Stimulated activated CD8-positive, alpha-beta memory T cell treated with anti-CD3 and anti-CD28 coated beads, Interleukin-2, amount 100 ng/mL, for 1 hour (primary cell): ENCODE measurements around the gene KIAA1217.

Experiments used
- DNase-seq, 2 donors: peaks; one replicate each; pipeline ENCODE4 v3.0.0-alpha.2; 2020; ENCODE audit warnings: low read depth in 2 of 2

KIAA1217 gene

DNA sequence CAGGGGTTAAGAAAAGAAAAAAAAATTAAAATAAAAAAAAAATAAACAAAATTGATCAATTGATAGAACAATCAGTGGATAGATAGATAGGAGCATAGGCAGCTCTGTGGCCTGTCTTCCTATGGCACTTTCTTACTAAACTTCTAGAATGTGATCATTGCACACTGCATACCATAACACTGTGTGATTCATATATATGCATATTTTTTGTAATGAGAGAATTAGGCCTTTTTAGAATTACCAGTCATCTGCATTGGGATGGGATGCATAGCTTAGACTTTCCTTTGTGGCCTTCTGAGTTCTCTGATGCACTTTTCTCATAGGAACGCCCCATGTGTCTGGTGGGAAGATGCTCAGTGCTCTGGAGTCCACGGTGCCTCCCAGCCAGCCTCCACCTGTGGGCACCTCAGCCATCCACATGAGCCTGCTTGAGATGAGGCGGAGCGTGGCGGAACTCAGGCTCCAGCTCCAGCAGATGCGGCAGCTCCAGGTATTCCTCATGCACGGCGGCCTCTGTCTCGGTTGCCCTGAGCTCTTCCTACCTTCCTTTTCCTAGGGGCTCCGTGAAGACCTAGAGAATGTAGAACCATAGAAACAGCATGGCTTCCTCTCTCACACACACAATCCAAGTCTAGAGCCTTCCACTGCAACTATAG lies 292.2 kb downstream of the KIAA1217 start:
- no peak for DNase-seq

DNA sequence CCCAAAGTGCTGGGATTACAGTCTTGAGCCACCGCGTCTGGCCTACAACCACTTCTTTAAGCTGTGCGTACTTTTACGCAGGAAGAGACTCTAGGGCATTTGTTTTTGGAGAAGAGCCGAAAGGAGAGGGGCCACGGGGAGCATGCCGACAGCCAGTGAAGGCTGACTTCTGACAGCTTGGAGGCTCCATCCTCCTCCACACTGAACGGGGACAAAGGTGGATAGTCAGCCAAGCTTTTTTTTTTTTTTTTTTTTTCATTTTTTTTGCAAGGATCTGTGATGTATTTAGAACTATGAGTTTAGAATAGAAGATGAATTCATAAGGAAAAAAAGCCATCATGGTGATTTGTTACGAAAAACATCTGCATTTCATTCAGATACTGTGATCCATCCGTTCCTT lies 293.1 kb downstream of the KIAA1217 start:
- no peak for DNase-seq

DNA sequence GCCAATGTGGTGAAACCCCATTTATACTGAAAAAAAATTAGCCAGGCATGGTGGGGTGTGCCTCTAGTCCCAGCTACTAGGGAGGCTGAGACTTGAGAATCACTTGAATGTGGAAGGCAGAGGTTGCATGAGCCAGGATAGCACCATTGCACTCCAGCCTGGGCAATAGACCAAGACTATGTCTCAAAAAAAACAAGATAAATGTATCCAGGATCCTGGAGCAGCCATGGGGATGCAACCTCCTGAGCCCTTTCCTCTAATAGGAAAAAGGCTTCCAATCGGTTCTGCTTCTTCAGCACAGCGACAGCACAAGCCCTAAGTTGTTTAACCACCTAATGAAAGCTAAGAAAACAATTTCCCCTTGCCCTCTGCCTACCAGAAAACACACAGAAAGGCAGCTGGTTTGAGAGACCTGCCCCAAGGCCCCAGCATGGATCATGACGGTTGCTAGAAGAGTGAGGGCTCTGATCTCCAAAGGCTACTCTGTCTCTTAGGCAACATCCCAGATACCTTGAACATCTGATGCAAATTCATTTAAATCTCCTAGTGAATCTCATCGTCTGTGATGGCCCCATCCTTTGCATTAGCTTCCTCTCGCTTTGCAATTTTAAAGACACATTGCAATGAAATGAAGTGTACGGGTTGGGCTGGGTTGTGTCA lies 294.0 kb downstream of the KIAA1217 start:
- DNase-seq, result no peak

DNA sequence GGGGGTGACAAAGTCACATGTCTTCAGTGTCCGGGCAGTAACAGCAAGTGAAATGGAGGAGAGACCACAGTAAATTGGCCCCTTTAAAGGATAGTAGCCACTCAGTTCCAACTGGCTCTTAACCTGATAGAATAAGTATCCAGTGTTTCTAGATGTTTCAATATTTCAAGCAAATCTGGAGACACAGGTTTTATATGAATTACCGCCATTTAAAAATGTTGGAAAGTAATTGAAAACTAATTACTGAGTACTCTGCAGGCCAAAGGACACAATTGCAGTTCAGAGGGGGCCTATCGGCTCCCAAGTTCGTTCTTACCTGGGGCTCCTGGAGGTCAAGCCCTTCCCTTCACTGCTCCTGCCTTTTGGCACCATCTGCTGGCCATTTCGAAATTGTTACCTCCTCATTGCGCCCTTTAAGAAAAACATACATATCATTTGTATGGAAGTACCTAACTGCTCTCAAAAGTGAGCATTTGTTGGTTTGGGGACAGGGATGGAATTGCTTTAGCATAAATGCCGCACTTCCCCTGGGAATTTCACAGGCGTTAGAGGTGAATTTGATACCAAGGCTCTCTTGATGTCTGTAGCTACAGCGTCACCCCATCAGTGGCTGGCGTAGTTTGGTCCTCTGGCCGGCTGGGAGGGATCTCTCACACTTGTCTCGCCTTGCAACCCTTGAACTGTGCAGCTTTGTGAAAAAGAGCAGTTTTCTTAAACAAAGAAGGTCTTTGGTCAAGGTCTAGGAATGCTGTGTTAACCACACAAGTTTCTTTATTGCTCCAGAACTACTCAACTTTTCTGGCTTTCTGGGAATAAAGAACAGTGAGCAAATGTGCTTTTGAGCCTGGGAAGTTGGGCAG lies 294.8 kb downstream of the KIAA1217 start:
- DNase-seq, result no peak

DNA sequence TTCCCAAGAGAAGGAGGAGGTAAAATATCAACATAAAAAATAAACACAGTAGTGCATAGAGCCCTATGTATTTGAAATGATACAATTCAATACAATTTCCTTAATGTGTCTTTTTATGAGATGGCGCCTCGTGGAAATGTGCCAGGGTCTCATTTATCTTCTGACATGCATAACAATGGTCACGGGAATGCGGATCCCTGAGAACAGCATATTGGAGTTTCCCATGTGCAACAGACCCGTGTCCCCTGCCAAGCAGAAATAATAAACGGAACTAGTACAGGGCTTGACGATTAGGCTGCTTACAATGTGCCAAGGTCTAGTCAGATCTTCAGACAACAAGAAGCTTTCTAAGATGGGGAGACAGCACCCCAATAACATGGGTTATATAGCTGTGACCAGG lies 296.8 kb downstream of the KIAA1217 start:
- no peak for DNase-seq

DNA sequence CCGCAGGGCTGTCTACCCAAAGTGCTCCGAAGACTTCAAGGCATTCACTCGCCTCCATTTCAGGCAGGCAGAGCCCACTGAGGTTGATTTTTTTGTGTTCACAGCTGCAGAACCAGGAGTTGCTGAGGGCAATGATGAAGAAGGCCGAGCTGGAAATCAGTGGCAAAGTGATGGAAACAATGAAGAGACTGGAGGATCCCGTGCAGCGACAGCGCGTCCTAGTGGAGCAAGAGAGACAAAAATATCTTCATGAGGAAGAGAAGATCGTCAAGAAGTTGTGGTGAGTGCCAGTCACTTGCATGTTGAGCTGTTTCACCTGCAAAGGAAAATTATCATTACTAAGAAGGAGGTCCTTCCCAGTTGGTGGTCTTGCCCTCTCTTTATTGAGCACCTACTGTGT lies 304.2 kb downstream of the KIAA1217 start:
- no peak for DNase-seq

DNA sequence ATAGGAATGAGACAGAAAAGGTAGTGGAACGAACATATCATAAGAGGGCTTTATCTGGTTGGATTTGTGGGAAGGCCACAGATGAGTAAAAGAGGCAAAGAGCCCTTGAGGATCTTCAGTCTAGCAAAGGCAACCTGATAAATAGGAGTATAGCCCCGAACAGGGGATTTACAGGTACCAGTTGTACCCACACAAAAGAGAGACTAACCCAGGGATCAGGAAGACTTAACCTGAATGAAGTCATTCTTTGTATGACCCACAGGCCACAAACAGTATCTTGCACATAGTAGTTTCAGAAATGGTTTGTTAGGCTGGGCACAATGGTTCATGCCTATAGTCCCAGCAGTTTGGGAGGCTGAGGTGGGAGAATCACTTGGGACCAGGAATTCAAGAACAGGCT lies 306.5 kb downstream of the KIAA1217 start:
- DNase-seq, result no peak

DNA sequence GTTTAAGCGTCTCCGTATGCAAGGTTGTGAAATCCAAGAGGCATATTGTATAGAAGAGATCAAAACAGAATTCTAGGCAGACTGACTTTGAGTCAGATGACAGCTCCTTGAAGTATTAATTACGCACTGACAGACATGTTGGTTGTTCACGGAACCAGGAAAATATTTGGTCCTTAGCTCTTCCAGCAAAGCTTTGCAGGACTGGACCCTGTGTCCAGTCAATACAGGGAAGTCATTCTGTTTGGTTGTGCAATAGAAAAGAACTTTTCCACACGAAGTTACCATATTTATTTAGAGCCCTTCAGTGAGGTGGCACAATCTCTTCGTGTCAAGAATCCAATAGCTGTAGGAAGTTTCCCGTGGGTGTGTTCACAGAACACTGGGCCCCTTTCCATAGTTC lies 309.5 kb downstream of the KIAA1217 start:
- DNase-seq, result no peak

DNA sequence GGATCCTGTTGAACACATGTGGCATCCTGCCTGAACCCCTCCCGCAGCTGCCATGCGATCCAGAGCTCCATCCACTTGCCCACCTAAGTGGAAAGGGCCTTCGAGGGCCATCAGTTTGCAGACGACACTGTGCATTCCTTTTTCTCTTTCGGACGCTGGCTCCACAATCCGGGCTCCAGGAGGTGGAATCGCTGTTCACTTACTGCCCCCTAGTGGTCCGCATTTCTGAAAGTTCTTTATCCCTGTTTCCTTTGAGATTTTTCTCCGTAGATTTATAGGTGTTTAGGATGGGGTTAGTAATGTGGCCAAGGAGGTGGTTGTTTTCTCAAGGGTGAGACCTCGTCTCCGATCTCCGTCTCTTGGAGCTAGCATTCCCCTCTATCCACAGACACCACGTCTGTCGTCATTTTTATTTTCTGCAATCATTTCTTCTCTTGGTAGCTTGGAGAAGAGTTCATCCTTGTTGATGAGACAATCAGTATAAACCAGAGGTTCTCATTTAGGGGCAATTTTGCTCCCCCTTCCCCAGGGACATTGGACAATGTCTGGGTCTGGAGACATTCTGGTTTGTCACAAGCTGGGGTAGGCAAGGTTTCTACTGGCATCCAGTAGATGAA lies 310.2 kb downstream of the KIAA1217 start:
- no peak for DNase-seq

DNA sequence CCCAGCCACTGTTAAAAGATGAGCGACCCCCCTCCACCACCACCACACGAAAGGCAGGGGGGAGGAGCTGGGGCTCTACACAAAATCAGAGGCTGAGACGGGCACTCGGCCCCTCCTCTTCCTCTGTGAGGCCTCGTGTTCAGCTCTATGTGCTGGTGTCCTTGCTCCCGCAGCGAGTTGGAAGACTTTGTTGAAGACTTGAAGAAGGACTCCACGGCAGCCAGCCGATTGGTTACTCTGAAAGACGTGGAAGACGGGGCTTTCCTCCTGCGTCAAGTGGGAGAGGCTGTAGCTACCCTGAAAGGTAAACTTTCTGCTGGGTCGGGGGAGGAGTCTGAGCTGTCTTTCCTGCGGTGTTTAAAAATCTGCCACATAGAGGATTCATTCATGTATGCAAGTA lies 311.0 kb downstream of the KIAA1217 start:
- no peak for DNase-seq

DNA sequence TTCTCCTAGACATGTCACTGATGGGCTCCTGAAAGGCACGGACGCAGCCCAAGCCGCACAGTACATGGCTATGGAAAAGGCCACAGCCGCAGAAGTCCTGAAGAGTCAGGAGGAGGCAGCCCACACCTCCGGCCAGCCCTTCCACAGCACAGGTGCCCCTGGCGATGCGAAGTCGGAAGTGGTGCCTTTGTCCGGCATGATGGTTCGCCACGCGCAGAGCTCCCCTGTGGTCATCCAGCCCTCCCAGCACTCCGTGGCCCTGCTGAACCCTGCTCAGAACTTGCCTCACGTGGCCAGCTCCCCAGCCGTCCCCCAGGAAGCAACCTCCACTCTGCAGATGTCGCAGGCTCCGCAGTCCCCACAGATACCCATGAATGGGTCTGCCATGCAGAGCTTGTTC lies 315.4 kb downstream of the KIAA1217 start:
- no peak for DNase-seq

DNA sequence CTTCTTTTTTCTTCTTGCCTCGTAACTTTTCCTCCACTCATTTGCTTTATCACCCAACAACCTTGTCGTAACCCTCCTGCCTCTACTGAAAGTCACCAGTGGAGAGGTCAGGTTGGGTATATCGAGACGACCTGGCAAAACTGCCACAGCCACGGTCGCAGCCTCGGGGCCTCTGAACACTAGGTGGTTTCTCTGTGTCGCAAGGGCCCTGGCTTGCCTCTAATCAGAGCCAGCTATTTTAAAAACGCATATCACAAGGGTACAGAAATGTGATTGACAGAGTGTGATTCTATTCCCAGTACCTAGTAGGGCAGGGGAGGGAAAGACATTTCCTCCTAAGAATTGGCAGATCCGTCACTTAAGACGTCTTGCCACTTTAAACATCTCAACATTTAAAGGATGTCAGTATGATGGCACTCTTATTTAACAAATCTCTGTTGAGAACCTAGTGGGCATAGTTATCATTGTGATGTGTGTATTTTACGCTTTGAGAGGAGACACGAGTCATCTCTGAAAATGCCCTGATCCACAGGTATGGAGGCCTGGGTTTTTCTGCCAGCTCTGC lies 317.2 kb downstream of the KIAA1217 start:
- no peak for DNase-seq

DNA sequence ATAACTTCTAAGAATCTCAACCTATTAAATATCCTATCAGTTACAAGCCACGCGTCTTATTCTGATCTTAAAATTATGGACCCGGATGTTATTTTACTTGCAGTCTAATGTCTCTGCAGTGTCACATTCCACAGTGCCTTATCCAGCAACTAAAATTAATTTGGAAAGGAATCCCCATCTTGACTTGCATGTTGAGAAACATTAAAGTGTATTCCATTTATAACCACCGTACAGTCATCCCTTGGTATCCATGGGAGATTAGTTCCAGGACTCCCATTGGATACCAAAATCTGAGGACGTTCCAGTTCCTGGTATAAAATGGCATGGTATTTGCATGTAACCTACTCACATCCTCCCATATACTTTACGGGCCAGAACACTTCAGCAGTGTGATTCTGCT lies 320.0 kb downstream of the KIAA1217 start:
- DNase-seq, result no peak

DNA sequence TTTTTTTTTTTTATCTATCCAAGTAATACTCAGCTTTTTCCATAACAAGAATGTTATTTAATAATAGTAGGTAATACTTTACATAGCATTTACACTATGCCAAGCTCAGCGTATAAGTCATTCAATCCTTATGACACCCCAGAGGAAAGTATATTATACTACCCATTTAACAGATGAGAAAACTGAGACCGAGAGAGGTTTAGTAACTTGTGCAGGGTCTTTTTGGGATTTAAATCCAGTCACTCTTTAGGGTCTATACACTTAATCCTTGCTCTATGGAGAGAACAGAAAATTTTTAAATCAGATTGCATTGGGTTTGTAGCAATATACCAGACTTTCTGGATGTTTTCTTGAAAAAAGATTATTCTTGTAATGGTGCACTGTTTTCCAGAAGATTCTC lies 322.5 kb downstream of the KIAA1217 start:
- DNase-seq, result no peak

DNA sequence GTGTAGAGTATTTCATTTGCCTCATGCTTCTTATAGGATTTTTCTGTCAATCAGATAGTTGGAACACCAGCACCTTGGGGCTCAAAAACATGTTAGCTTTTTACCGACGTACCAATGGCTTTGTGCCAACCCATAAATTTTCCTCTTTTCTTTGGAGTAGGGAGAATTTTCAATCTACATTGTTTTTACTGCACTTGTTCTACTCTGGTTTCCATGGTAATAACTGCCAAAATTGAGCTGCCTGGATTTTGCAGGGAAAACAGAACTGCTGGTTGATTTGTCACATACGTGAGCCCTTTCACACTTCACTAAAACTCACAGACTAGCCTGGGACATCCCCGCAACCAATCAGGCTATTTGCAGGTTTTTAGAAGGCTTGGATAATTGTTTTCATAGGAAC lies 325.0 kb downstream of the KIAA1217 start:
- DNase-seq, result no peak

DNA sequence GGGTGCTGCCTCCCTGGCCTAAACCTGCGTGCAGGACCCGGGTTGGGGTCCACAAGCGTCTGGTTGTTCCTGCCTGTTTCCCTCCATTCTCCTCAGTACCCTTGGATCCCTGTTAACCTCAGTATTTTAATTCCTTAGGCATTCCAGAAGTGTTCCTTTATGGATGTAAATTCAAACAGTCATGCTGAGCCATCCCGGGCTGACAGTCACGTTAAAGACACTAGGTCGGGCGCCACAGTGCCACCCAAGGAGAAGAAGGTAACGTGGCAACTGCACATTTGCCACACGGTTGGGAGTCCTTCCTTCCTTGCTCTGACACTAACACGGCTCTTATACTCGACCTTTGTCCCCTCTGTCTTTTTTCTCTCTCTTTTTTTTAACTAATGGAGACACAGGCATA lies 327.7 kb downstream of the KIAA1217 start:
- no peak for DNase-seq

DNA sequence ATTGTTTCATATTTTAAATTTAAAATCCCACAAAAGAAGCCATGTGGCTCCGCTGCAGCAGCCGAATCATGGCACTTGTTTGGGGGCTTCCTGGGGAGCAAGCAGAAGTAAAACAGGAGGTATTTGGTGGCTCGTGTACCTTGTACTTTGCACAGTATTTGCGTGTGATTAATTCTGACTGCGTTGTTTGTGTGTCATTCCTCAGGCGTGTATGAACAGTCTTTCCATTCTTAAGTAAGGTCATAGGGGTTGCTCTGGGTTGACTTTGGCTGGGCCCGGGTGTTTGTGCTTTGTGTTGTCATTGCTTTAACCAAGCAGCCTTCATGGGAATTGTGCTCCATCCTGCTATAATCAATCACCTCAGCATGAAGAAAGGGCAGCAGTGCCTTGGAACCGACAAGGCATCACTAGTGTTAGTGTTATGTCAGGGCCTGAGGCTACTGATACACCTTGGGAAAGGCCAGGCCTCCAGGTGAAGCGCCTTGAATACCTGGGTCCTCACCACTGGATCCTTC lies 332.4 kb downstream of the KIAA1217 start:
- DNase-seq, result no peak

DNA sequence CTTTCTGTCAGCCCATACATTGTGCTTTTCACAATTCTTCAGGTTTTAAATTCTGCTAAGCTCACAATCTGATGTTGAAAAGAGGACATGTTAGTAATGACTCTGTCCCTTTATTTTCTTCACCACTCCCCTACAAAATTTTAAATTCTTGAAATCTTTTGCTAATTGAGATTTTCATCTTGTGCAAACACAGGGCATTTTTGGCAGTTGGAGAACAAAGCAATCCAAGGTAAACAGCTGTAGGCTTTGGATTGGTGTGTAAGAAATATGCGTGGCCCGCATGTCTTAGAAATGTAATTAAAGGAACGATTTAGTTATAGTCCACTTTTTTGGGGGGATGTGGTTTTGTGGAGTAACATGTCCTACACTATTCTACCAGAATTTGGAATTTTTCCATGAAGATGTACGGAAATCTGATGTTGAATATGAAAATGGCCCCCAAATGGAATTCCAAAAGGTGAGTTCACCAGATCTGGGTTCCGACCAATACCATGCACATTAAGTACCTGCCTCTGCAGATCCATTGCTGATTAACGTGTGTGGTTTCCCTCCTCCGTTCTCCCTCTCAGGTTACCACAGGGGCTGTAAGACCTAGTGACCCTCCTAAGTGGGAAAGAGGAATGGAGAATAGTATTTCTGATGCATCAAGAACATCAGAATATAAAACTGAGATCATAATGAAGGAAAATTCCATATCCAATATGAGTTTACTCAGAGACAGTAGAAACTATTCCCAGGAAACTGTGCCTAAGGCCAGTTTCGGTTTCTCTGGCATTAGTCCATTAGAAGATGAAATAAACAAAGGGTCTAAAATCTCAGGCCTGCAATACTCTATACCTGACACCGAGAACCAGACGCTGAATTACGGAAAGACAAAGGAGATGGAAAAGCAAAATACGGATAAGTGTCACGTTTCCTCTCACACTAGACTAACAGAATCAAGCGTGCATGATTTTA lies 333.7 kb downstream of the KIAA1217 start:
- DNase-seq, result no peak

DNA sequence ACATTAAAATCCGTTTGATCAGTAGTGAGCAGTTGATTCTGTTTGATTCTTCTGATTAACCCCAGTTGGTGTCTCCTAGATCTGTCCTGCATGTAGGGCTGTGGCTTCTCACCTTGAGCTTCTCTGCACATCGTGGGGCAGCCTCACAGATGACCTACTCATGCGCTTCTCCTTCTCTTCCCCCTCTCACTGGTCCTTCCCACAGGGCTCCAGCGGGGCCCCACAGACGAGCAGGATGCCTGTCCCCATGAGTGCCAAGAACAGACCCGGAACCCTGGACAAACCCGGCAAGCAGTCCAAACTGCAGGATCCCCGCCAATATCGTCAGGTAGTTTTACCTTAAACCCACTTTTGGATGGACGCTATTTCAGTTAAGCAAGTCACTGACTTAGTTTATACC lies 335.8 kb downstream of the KIAA1217 start:
- DNase-seq, result no peak

DNA sequence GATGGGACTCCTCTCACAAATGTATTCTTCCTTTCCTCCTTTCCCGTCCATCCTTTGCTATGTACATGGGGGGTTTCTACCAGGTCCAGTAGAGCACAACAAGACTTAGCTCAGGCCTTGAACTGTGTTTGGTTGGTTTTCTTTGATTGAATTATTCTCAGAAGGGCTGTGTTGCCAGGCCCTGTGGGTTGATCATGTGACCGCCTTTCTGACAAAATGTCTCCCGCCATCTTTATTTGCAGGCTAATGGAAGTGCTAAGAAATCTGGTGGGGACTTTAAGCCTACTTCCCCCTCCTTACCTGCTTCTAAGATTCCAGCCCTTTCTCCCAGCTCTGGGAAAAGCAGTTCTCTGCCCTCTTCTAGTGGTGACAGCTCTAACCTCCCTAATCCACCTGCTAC lies 336.6 kb downstream of the KIAA1217 start:
- no peak for DNase-seq

DNA sequence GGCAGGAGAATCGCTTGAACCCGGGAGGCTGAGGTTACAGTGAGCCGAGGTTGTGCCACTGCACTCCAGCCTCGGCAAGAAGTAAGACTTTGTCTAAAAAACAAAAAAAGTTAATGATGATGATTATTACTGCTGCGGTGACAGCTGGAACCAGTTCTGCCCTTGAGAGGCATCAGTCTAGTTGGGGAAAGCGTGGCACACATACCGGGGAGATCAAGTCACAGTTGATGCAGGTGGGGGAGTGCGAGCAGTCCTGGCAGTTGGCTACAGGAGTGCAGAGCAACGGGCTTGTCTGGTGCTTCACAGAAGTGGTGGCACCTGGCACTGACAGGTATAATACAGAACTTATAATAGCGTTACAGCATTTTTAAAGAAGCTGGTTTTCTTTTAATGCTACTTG lies 341.7 kb downstream of the KIAA1217 start:
- DNase-seq, result no peak
